HL-60 (cell line): ENCODE measurements around the gene HS6ST2.

Experiments
- DNase-seq, 2 experiments: peaks; one replicate each; pipeline ENCODE4 v3.0.0-alpha.2; 2010 to 2020; ENCODE audit warnings: low read depth in 1 of 2, low spot score in 1 of 2
- H3K27ac ChIP-seq: fragments of 250-450 bp; sonication (Bioruptor Pico); replicated peaks from 2 replicates; pipeline ENCODE4 v1.5.1; 2020; ENCODE audit warnings: mild to moderate bottlenecking, moderate library complexity
- H3K27me3 ChIP-seq: fragments of 250-450 bp; sonication (Bioruptor Pico); 2 replicates; pipeline ENCODE4 v1.5.1; 2021; ENCODE audit warnings: mild to moderate bottlenecking, moderate library complexity; ENCODE audit not compliant: insufficient read depth, poor library complexity, severe bottlenecking
- H3K4me3 ChIP-seq: replicated peaks from 2 replicates; pipeline ENCODE4 v1.5.1; 2011; ENCODE audit warnings: mild to moderate bottlenecking, control low read depth, low read length; ENCODE audit not compliant: insufficient read depth
- GABPA ChIP-seq: IDR thresholded peaks from 2 replicates; pipeline ENCODE4 v1.6.1; 2012; ENCODE audit warnings: low read depth
- POLR2AphosphoS5 ChIP-seq: IDR thresholded peaks from 2 replicates; pipeline ENCODE4 v1.6.1; 2012; ENCODE audit warnings: low read depth
- SPI1 ChIP-seq: IDR thresholded peaks from 2 replicates; pipeline ENCODE4 v1.6.1; 2012; ENCODE audit warnings: low read depth, mild to moderate bottlenecking, borderline replicate concordance
- TF ChIP-seq, protein P1 (sequence below): IDR thresholded peaks from one replicate; pipeline ENCODE4 v1.5.1; 2011; ENCODE audit warnings: low read length, control low read depth, inconsistent platforms; ENCODE audit not compliant: insufficient read depth
- TF ChIP-seq, protein P2 (sequence below): IDR thresholded peaks from 2 replicates; pipeline ENCODE4 v1.6.1; 2012; ENCODE audit warnings: low read depth; ENCODE audit not compliant: insufficient replicate concordance

Gene HS6ST2

DNA sequence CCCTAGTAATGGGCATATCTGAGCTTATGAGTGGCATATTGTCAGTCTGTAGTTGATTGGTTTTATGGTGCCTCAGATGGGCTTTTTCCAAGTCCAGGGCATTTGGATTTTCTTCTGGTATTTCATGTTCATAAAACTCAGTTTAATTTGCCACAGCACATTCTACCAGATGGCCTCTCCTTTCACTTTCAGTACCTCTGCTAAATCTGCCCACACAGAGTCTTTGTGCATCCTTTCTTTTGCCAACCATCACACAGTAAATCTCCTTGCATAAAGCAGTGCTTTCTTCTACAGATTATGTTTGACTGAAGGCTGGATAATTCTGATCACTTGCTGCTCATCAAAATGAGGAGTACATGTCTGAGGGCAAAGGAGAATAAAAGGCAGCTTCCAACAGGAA is 98.2 kb downstream of the HS6ST2 start:
- no peak for DNase-seq
- Histone ChIP-seq H3K4me3 (no peak overlapping the region), H3K27me3 (no peaks in the 10 kb centered on the region), H3K27ac (no peak overlapping the region)
- TF ChIP-seq GABPA (no peak), SPI1 (no peak), POLR2AphosphoS5 (no peak)
- TF ChIP-seq, protein P1, sequence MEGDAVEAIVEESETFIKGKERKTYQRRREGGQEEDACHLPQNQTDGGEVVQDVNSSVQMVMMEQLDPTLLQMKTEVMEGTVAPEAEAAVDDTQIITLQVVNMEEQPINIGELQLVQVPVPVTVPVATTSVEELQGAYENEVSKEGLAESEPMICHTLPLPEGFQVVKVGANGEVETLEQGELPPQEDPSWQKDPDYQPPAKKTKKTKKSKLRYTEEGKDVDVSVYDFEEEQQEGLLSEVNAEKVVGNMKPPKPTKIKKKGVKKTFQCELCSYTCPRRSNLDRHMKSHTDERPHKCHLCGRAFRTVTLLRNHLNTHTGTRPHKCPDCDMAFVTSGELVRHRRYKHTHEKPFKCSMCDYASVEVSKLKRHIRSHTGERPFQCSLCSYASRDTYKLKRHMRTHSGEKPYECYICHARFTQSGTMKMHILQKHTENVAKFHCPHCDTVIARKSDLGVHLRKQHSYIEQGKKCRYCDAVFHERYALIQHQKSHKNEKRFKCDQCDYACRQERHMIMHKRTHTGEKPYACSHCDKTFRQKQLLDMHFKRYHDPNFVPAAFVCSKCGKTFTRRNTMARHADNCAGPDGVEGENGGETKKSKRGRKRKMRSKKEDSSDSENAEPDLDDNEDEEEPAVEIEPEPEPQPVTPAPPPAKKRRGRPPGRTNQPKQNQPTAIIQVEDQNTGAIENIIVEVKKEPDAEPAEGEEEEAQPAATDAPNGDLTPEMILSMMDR = no peak
- TF ChIP-seq, protein P2, sequence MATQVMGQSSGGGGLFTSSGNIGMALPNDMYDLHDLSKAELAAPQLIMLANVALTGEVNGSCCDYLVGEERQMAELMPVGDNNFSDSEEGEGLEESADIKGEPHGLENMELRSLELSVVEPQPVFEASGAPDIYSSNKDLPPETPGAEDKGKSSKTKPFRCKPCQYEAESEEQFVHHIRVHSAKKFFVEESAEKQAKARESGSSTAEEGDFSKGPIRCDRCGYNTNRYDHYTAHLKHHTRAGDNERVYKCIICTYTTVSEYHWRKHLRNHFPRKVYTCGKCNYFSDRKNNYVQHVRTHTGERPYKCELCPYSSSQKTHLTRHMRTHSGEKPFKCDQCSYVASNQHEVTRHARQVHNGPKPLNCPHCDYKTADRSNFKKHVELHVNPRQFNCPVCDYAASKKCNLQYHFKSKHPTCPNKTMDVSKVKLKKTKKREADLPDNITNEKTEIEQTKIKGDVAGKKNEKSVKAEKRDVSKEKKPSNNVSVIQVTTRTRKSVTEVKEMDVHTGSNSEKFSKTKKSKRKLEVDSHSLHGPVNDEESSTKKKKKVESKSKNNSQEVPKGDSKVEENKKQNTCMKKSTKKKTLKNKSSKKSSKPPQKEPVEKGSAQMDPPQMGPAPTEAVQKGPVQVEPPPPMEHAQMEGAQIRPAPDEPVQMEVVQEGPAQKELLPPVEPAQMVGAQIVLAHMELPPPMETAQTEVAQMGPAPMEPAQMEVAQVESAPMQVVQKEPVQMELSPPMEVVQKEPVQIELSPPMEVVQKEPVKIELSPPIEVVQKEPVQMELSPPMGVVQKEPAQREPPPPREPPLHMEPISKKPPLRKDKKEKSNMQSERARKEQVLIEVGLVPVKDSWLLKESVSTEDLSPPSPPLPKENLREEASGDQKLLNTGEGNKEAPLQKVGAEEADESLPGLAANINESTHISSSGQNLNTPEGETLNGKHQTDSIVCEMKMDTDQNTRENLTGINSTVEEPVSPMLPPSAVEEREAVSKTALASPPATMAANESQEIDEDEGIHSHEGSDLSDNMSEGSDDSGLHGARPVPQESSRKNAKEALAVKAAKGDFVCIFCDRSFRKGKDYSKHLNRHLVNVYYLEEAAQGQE = no peak

DNA sequence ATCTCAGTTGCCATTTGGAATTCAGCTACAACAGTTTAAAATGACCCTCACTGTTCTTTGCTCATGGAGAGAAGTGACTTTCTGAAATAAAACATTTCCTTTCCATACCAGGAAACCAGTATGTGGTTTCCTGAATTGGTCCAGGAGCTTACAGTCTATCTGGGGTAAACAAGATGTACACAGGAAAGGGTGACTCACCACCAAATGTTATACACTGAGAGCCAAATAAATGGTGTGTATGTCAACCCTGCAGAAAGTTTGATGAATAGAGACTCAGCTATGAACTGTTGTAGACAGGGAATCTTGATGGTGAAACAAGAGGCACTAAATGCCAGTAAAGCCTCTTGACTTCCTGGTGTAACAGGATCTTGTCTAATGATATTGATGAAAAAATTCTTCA is 100.4 kb downstream of the HS6ST2 start:
- H3K27me3 ChIP-seq = no peaks in the 10 kb centered on the region
- H3K4me3 ChIP-seq = no peak overlapping the region
- no peak overlapping the region for H3K27ac ChIP-seq
- no peak for DNase-seq
- TF ChIP-seq, protein P2 = no peak
- TF ChIP-seq POLR2AphosphoS5 (no peak), GABPA (no peak), SPI1 (no peak)
- TF ChIP-seq, protein P1 = no peak

DNA sequence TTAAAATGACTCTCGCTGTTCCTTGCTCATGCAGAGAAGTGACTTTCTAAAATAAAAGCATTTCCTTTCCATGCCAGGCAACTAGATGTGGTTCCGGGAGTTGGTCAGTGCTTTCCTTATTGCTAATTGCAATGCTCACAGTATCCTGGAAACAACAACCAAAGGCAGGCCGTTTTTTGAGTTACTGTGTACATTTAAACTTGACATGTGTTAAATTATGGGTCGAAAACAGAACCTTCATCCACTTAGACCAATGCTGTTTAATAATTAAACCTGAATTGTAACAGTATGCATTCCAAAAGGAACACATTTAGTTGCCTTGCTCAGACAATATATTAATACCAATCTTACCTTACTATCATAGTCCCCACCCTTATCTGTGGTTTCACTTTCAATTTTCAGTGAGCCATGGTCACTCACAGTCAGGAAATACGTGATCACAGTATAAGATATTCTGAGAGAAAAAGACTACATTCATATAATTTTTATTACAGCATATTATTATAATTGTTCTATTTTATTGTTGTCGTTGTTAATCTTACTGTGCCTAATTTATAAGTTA is 102.6 kb downstream of the HS6ST2 start:
- DNase-seq = no peak
- no peaks in the 10 kb centered on the region for H3K27me3 ChIP-seq

More for the DNA sequence above, 102.6 kb downstream of the HS6ST2 start:
- TF ChIP-seq GABPA (no peak), POLR2AphosphoS5 (no peak), SPI1 (no peak)
- TF ChIP-seq, protein P1 = no peak
- TF ChIP-seq, protein P2 = no peak
- Histone ChIP-seq H3K4me3 (no peak overlapping the region), H3K27ac (no peak overlapping the region)
